Activated naive CD8-positive, alpha-beta T cell treated with anti-CD3 and anti-CD28 coated beads, Interleukin-2, amount 50 U/mL, for 24 hours (primary cell): ENCODE results near the gene IL12RB2.
A peak's percentile ranks its signal among the peaks of the same experiment; 100 is the strongest.
"Not testable (repeated sequence)": the region's sequence is repeated elsewhere in the genome, so short reads cannot be mapped to it uniquely, and the experiment has no call there.

ENCODE experiments used
- ATAC-seq: fragments of 150-1000 bp; cut with Tn5 transposase; one replicate; pipeline ENCODE4 v1.10.0; 2021
- DNase-seq: peaks from one replicate; pipeline ENCODE4 v3.0.0; 2021
- H3K27ac Mint-ChIP-seq: one replicate; pipeline ENCODE4 v1.8.0; 2021; ENCODE audit warnings: mild to moderate bottlenecking, mixed read lengths
- H3K27me3 Mint-ChIP-seq: one replicate; pipeline ENCODE4 v1.8.0; 2021; ENCODE audit warnings: mixed read lengths
- H3K36me3 Mint-ChIP-seq: one replicate; pipeline ENCODE4 v1.8.0; 2021; ENCODE audit warnings: low read depth, mixed read lengths
- H3K4me1 Mint-ChIP-seq: one replicate; pipeline ENCODE4 v1.8.0; 2021; ENCODE audit warnings: mixed read lengths
- H3K4me3 Mint-ChIP-seq: one replicate; pipeline ENCODE4 v1.8.0; 2021; ENCODE audit warnings: mild to moderate bottlenecking, moderate library complexity, mixed read lengths
- H3K9me3 Mint-ChIP-seq: one replicate; pipeline ENCODE4 v1.8.0; 2021; ENCODE audit warnings: mixed read lengths

The IL12RB2 gene

DNA sequence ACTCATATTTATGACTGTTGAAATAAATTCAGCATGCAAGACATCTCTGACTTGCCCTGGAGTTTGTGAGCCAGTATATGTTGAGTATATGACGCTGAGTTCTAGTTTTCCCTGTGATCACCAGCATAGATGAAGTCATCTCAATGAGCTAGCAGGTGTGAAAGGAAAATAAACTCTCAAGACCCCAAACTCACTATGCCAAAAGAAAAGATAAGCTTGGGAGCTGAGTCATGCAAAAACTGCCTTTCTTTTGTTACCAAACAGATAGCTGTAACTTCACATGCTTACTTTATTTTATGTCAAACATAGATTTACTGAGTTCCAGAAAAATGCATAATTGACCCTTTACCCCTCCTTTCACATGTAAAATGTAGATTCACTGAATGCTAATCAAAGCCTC lies 69.6 kb downstream of the IL12RB2 start:
- DNase-seq, result no peak
- Mint-ChIP-seq H3K27ac (no peak overlapping the region), H3K4me1 (peaks cover 5% of the 10 kb centered on the region), H3K36me3 (peaks cover 74% of the 10 kb centered on the region), H3K4me3 (no peak overlapping the region), H3K27me3 (no peaks in the 10 kb centered on the region), H3K9me3 (peaks cover 4% of the 10 kb centered on the region)
- ATAC-seq, result no peak

- H3K27me3 Mint-ChIP-seq, result no peaks in the 10 kb centered on the region
- peaks cover 85% of the 10 kb centered on the region for H3K36me3 Mint-ChIP-seq
- ATAC-seq (no peak), DNase-seq (no peak)
- no peak overlapping the region for H3K4me3 Mint-ChIP-seq
- H3K4me1 Mint-ChIP-seq, result peaks cover 4% of the 10 kb centered on the region
- H3K9me3 Mint-ChIP-seq, result peaks cover 31% of the 10 kb centered on the region
- no peak overlapping the region for H3K27ac Mint-ChIP-seq
Measured at GRCh38 chr1:67381154-67381553, 73.5 kb downstream of the IL12RB2 start.

DNA sequence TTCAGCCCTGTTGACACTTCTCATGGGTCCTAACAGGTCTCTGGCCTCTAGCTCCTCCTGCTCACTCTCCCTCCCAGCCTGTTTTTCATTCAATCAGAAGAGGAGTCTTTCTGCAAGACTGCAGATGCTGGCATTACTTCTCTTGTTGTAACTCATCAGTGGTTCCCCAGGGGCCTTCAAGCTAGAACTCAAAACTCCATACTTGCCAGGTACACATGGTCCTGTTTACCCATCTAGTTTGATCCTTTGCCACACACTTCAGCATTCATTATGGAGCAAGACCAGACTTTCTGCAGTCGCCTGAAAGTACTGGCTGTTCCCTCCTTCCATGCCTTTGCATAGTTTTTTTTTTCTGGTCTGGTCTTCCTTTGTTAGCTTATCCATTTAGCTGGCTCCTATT lies 74.6 kb downstream of the IL12RB2 start:
- Mint-ChIP-seq H3K27me3 (no peaks in the 10 kb centered on the region), H3K27ac (no peak overlapping the region), H3K9me3 (peaks cover 31% of the 10 kb centered on the region), H3K4me1 (no peaks in the 10 kb centered on the region), H3K4me3 (no peak overlapping the region), H3K36me3 (peaks cover 83% of the 10 kb centered on the region)
- ATAC-seq (no peak), DNase-seq (no peak)

DNA sequence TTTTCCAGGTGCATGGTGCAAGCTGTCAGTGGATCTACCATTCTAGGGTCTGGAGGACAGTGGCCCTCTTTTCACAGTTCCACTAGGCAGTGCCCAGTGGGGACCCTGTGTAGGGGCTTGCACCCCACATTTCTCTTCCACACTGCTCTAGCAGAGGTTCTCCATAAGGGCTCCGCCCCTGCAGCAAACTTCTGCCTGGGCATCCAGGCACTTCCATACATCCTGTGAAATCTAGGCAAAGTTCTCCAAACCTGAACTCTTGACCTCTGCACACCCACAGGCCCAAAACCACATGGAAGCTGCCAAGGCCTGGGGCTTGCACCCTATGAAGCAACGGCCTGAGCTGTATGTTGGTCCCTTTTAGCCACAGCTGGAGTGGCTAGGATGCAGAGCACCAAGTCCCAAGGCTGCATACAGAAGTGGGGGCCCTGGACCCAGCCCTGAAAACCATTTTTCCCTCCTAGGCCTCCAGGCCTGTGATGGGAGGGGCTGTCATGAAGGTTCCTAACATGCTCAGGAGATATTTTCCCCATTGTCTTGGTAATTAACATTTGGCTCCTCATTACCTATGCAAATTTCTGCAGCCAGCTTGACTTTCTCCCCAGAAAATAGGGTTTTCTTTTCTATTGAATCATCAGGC lies 76.4 kb downstream of the IL12RB2 start:
- Mint-ChIP-seq H3K27ac (no peak overlapping the region), H3K4me1 (no peaks in the 10 kb centered on the region), H3K9me3 (peaks cover 31% of the 10 kb centered on the region), H3K36me3 (peaks cover 81% of the 10 kb centered on the region), H3K4me3 (no peak overlapping the region), H3K27me3 (no peaks in the 10 kb centered on the region)
- ATAC-seq, result no peak
- no peak for DNase-seq

DNA sequence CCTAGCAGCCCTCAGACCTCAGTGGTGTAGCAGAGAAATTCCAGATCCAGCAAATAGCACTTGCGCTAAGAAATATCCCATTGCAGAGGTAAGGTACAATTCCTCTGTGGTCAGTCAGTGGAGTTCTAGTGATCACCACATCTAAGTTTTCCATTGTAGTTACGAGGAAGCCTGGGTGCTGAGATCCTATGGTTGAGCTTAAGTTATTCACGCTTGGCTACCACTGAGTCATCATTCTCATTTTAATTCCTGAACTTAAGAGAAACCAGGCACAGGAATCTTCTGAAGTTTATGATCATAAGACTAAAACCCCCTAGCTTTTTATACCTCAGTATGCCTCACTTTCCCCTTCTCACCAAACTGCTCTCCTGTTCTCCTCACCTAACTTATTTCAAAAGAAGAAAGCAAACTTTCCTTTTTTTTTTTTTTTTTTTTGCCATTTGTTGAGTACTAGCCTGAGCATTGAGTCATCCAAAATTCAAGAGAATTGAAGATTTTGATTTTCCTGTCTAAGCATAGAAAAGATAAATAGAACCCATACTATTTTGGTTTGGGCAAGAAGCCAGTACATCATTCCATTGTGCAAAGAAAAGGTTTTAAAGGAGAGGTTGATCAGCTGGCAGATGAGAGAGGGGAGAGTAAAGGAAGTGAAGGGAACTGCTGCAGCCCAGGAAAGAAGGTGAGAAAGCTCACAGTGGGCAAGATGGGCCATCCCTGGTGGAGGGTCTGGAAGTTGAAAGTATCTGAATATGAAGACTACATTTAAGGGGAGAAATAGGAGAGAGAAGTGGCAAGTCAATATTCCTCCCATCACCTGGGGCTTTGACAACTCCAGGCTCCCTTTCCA lies 82.6 kb downstream of the IL12RB2 start:
- no peak overlapping the region for H3K4me3 Mint-ChIP-seq
- H3K27ac Mint-ChIP-seq, result no peak overlapping the region
- no peak for ATAC-seq
- peaks cover 5% of the 10 kb centered on the region for H3K4me1 Mint-ChIP-seq
- no peaks in the 10 kb centered on the region for H3K27me3 Mint-ChIP-seq
- H3K36me3 Mint-ChIP-seq, result peaks cover 63% of the 10 kb centered on the region
- DNase-seq, result no peak
- H3K9me3 Mint-ChIP-seq, result peaks cover 3% of the 10 kb centered on the region

DNA sequence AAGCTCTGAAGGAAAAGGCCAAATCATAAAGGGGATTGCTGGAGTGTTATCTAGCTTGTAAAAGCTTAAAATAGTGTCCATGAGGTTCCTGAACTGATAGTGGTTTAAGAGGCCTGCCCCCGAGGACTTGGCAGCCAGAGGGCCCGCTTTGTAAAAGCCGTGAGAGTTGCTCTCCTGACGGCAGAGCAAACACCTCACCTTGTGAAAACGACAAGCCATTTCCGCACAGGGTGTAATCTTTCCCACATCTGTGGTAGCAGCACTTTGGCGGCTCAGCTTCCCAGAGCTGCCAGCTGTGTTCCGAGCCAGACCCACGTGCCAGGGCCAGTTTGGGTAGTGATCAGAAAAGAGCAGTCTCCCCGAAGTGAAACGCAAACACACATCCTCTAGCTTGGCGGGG lies 85.6 kb downstream of the IL12RB2 start:
- Mint-ChIP-seq H3K4me1 (peaks cover 5% of the 10 kb centered on the region), H3K4me3 (no peak overlapping the region), H3K27ac (no peak overlapping the region), H3K27me3 (no peaks in the 10 kb centered on the region), H3K9me3 (no peaks in the 10 kb centered on the region), H3K36me3 (peaks cover 68% of the 10 kb centered on the region)
- DNase-seq, result no peak
- no peak for ATAC-seq

- Mint-ChIP-seq H3K4me1 (peaks cover 6% of the 10 kb centered on the region), H3K4me3 (no peak overlapping the region), H3K27ac (peak overlapping the region; percentile 48), H3K9me3 (no peaks in the 10 kb centered on the region), H3K27me3 (no peaks in the 10 kb centered on the region), H3K36me3 (peaks cover 72% of the 10 kb centered on the region)
- ATAC-seq (no peak), DNase-seq (no peak)
Measured at GRCh38 chr1:67393737-67394136, 86.1 kb downstream of the IL12RB2 start.

DNA sequence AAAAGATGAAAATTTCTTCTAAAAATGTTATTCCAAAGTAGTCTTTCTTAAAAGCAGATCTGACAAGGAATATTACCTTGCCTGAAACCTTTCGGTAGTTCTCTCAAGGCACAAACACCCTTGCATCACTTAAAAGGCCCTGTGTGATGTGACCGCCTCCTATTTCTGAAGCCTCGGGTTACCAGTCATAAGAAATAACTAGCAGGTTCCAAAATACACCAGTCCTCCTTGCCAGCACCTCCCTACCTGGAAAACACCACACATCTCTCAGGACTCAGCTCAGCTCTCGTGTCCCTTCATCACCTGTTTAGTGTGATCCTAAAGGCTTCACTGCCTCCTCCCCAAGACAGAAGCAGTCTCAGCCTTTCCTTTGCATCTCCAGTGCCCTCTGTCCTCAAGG lies 86.9 kb downstream of the IL12RB2 start:
- no peak for ATAC-seq
- Mint-ChIP-seq H3K4me1 (peaks cover 14% of the 10 kb centered on the region), H3K4me3 (no peak overlapping the region), H3K36me3 (peaks cover 77% of the 10 kb centered on the region), H3K9me3 (no peaks in the 10 kb centered on the region), H3K27me3 (no peaks in the 10 kb centered on the region), H3K27ac (no peak overlapping the region)
- no peak for DNase-seq

DNA sequence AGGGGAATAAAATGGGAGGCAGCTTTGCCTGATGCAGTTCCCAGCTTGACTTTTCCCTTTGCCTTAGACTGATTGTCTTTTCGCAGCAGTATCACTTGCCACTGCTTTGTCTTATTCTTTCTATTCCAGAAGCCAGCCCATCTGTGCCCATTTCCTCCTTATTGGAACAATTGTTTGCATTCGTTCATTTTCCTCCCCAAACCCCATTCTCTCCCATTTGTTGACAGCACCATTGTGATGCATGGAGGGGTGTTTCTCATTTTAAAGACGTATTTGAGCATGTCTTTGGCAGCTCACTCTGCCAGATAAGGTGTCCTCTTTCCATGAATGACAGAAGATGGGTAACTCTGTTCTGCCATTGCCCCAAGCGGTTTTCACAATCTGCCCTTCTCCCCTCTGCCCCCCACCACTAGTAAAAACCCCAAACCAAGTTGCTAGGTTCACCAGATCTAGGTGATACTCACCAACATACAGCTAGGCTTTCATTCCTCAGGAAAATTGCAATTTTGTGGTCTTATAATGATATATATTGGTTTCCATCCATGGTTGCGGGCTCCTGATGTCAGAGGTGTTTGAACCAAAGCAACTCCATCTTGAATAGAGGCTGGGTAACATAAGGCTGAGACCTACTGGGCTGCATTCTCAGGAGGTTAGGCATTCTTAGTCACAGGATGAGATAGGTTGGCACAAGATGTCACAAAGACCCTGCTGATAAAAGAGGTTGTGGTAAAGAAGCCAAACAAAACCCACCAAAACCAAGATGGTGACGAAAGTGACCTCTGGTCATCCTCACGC lies 91.7 kb downstream of the IL12RB2 start:
- Mint-ChIP-seq H3K4me3 (no peak overlapping the region), H3K4me1 (peaks cover 26% of the 10 kb centered on the region), H3K36me3 (peaks cover 60% of the 10 kb centered on the region), H3K27me3 (no peaks in the 10 kb centered on the region), H3K9me3 (no peaks in the 10 kb centered on the region), H3K27ac (peak overlapping the region; percentile 42)
- no peak for DNase-seq
- peak; percentile 21 for ATAC-seq

GRCh38 chr1:67400029-67400786 lies 92.5 kb downstream of the IL12RB2 start:
- H3K4me3 Mint-ChIP-seq, H3K27me3 Mint-ChIP-seq, H3K9me3 Mint-ChIP-seq: not testable (repeated sequence)
- DNase-seq (peak; percentile 61), ATAC-seq (peak; percentile 79)
- H3K4me1 Mint-ChIP-seq, result peaks cover 26% of the 10 kb centered on the region
- H3K36me3 Mint-ChIP-seq, result peaks cover 56% of the 10 kb centered on the region
- H3K27ac Mint-ChIP-seq, result peak overlapping the region; percentile 83

GRCh38 chr1:67401443-67401842 lies 93.8 kb downstream of the IL12RB2 start:
- Mint-ChIP-seq H3K36me3 (peaks cover 49% of the 10 kb centered on the region), H3K9me3 (no peaks in the 10 kb centered on the region), H3K4me1 (peaks cover 26% of the 10 kb centered on the region), H3K4me3 (no peak overlapping the region), H3K27me3 (no peaks in the 10 kb centered on the region), H3K27ac (peak overlapping the region; percentile 83)
- ATAC-seq (no peak), DNase-seq (no peak)

GRCh38 chr1:67404212-67404620 lies 96.5 kb downstream of the IL12RB2 start:
- peaks cover 22% of the 10 kb centered on the region for H3K4me1 Mint-ChIP-seq

DNA sequence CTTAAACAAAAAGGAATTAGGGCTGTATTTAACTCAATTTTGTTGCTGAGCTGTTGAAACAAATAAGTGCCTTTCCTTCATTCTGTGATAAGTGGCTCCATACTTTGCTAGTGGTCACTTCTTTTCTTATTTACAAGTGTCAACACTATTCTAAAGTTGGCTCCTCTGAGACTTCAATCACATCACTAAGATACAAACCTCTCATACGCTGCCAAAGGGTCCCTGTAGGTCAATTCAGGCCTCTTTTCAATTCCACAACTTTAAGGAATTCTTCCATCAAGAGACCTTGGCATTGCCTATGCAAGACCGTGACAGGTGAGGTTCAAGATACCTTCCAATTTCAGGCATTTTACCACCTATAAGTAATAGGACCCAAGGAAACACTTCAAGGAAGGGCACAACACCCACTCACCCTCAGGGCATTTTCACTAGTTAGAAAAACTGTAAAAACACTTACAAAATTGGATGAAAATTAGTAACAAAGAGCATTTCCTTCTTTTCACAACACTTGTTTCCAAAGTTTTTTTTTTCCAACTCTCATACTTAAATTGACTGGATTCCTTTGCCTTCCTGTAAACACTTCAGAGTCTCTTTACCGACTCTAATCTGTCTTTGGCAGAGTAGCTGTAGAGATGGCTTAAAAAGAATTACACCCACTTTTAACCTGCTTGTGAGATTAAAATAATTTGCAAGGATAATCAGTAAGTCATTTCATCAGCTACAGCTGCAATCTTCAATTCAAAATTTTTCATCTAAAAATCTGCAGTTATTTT lies 98.0 kb downstream of the IL12RB2 start:
- no peak for ATAC-seq
- H3K36me3 Mint-ChIP-seq, result peaks cover 31% of the 10 kb centered on the region
- no peak overlapping the region for H3K4me3 Mint-ChIP-seq
- peak overlapping the region; percentile 39 for H3K27ac Mint-ChIP-seq
- no peaks in the 10 kb centered on the region for H3K27me3 Mint-ChIP-seq
- H3K9me3 Mint-ChIP-seq, result no peaks in the 10 kb centered on the region
- H3K4me1 Mint-ChIP-seq, result peaks cover 7% of the 10 kb centered on the region
- DNase-seq, result no peak

More at GRCh38 chr1:67404212-67404620, 96.5 kb downstream of the IL12RB2 start:
- ATAC-seq (no peak), DNase-seq (no peak)
- Mint-ChIP-seq H3K9me3 (no peaks in the 10 kb centered on the region), H3K27ac (no peak overlapping the region), H3K27me3 (no peaks in the 10 kb centered on the region), H3K4me3 (no peak overlapping the region), H3K36me3 (peaks cover 29% of the 10 kb centered on the region)
